Measurements from ENCODE around the gene EPHB3.

DNA sequence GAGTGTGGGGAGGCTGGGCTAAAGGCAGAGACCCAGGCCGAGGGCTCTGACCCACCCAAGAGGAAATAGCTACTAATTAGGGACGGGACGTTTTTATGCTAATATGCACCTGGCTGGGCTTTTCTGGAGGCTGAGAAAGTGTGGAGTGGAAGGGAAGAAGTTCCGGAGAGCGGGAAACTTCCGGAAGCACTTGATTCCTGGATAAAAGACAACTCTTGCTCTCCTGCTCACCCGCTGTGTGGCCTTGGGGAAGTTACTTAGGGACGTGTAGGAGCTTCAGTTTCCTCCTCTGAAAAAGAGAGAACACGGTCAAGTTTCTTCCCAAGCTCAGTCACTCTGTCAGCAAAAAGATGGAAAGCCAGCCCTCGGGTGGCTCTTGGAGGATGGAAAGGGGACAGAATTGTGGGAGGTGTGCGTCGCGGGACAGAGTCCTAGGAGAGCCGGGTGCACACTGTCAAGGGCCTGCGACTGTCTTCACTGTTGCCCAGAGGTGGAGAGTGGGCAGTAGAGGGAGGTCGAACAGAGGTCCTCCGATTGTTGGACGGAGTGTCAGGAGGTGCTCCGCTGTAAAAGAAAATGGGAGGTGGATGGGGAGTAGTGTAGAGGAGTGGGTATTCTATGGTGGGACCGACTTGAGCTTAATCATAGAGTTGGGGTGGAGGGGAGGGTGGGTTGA lies 43.2 kb downstream of the EPHB3 start:
- TF ChIP-seq, protein P1, sequence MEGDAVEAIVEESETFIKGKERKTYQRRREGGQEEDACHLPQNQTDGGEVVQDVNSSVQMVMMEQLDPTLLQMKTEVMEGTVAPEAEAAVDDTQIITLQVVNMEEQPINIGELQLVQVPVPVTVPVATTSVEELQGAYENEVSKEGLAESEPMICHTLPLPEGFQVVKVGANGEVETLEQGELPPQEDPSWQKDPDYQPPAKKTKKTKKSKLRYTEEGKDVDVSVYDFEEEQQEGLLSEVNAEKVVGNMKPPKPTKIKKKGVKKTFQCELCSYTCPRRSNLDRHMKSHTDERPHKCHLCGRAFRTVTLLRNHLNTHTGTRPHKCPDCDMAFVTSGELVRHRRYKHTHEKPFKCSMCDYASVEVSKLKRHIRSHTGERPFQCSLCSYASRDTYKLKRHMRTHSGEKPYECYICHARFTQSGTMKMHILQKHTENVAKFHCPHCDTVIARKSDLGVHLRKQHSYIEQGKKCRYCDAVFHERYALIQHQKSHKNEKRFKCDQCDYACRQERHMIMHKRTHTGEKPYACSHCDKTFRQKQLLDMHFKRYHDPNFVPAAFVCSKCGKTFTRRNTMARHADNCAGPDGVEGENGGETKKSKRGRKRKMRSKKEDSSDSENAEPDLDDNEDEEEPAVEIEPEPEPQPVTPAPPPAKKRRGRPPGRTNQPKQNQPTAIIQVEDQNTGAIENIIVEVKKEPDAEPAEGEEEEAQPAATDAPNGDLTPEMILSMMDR (IDR thresholded peaks at IDR 0.05), result no peak
- TF ChIP-seq POLR2A (IDR thresholded peaks at IDR 0.05), result no peak
- TF ChIP-seq POLR2AphosphoS5 (IDR thresholded peaks at IDR 0.05), result no peak
- TF ChIP-seq EP300 (IDR thresholded peaks at IDR 0.05), result no peak
